AG04449 (cell line): ENCODE measurements around the gene FOXN3.
"Not testable (repeated sequence)": the region's sequence is repeated elsewhere in the genome, so short reads cannot be mapped to it uniquely, and the experiment has no call there.

Experiments used
- CTCF ChIA-PET: fragments of 350-600 bp; formaldehyde crosslinking; extraction: SDS; loops from one replicate; lab custom pipeline; 2021; ENCODE audit warnings: antibody characterized with exemption; lab: Yijun Ruan, JAX
- POLR2A ChIA-PET: fragments of 400-600, 350-600 bp; formaldehyde crosslinking; extraction: SDS; loops from one replicate; lab custom pipeline; 2020; ENCODE audit warnings: antibody characterized with exemption, inconsistent platforms; lab: Yijun Ruan, JAX
- DNase-seq: peaks from one replicate; pipeline ENCODE4 v3.0.0-alpha.2; 2010; ENCODE audit warnings: low read depth, low spot score
- H3K4me3 ChIP-seq: 2 replicates; pipeline ENCODE4 v1.5.1; 2011; ENCODE audit warnings: low read depth, mild to moderate bottlenecking, control low read depth, low read length
- CTCF ChIP-seq: IDR thresholded peaks from one replicate; pipeline ENCODE4 v1.5.1; 2011; ENCODE audit warnings: mild to moderate bottlenecking, moderate library complexity, low read length, control low read depth, inconsistent platforms; ENCODE audit not compliant: insufficient read depth; ENCODE audit errors: missing control alignments

FOXN3 gene

GRCh38 chr14:89164168-89165073, 252.6 kb downstream of the FOXN3 start:
- no peak overlapping the region for H3K4me3 ChIP-seq
- DNase-seq: no peak
- ChIA-PET CTCF (interaction anchor here (0.9 to 1.0 kb wide), 2 partner anchors 9 to 11 kb away, joined by 3 read pairs; no protein-coding TSS in a partner anchor), POLR2A (no interaction called here)
- TF ChIP-seq CTCF: no peak

- DNase-seq: no peak
- no peak overlapping the region for H3K4me3 ChIP-seq
- no peak for TF ChIP-seq CTCF
- ChIA-PET POLR2A (no interaction called here), CTCF (interaction anchor here (0.5 kb wide), 1 partner anchor 21 kb away, joined by 3 read pairs; no protein-coding TSS in a partner anchor)
These were observed 253.9 kb downstream of the FOXN3 start for GRCh38 chr14:89163031-89163636.

- TF ChIP-seq CTCF: no peak
- ChIA-PET CTCF (interaction anchor here (1.1 kb wide), 1 partner anchor 37 kb away, joined by 3 read pairs; no protein-coding TSS in a partner anchor), POLR2A (no interaction called here)
- DNase-seq: no peak
- H3K4me3 ChIP-seq: no peak overlapping the region
These were observed 254.4 kb downstream of the FOXN3 start for GRCh38 chr14:89162586-89162985.

GRCh38 chr14:89160437-89160836, 256.6 kb downstream of the FOXN3 start:
- H3K4me3 ChIP-seq: no peak overlapping the region
- TF ChIP-seq CTCF: no peak
- CTCF ChIA-PET: no interaction called here
- no peak for DNase-seq
- POLR2A ChIA-PET: no interaction called here

- TF ChIP-seq CTCF: no peak
- no peak for DNase-seq
These were observed 258.3 kb downstream of the FOXN3 start for GRCh38 chr14:89158701-89159100.

GRCh38 chr14:89158104-89158503, 258.9 kb downstream of the FOXN3 start:
- H3K4me3 ChIP-seq, POLR2A ChIA-PET, CTCF ChIA-PET, DNase-seq: not testable (repeated sequence)

More at GRCh38 chr14:89158701-89159100, 258.3 kb downstream of the FOXN3 start:
- POLR2A ChIA-PET: no interaction called here
- no peak overlapping the region for H3K4me3 ChIP-seq
- CTCF ChIA-PET: no interaction called here
